Measurements from ENCODE around the gene PALS2. TPM values are rescaled to one million over a fixed set of nuclear protein-coding genes. Genes with fewer than 3 reads are reported as not detected.

PALS2 gene
- total and polyA plus RNA-seq, 8 donors = 7.5 to 27.3 (median 10.6) TPM

- H3K27me3 ChIP-seq = no peaks in the 10 kb centered on the region
- no peak overlapping the region for H3K4me3 ChIP-seq
- no peaks in the 10 kb centered on the region for H3K9me3 ChIP-seq
- H3K27ac ChIP-seq = no peak overlapping the region
- ATAC-seq (no peak), DNase-seq (no peak)
- intact Hi-C loops (cut with DNase I) = no loop called here
- H3K36me3 ChIP-seq = no peaks in the 10 kb centered on the region
- H3K4me1 ChIP-seq = no peaks in the 10 kb centered on the region
- TF ChIP-seq, protein P1, sequence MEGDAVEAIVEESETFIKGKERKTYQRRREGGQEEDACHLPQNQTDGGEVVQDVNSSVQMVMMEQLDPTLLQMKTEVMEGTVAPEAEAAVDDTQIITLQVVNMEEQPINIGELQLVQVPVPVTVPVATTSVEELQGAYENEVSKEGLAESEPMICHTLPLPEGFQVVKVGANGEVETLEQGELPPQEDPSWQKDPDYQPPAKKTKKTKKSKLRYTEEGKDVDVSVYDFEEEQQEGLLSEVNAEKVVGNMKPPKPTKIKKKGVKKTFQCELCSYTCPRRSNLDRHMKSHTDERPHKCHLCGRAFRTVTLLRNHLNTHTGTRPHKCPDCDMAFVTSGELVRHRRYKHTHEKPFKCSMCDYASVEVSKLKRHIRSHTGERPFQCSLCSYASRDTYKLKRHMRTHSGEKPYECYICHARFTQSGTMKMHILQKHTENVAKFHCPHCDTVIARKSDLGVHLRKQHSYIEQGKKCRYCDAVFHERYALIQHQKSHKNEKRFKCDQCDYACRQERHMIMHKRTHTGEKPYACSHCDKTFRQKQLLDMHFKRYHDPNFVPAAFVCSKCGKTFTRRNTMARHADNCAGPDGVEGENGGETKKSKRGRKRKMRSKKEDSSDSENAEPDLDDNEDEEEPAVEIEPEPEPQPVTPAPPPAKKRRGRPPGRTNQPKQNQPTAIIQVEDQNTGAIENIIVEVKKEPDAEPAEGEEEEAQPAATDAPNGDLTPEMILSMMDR (IDR thresholded peaks at IDR 0.05) = no peak
Observed at GRCh38 chr7:24609059-24609458, 35.8 kb downstream of the PALS2 start.

DNA sequence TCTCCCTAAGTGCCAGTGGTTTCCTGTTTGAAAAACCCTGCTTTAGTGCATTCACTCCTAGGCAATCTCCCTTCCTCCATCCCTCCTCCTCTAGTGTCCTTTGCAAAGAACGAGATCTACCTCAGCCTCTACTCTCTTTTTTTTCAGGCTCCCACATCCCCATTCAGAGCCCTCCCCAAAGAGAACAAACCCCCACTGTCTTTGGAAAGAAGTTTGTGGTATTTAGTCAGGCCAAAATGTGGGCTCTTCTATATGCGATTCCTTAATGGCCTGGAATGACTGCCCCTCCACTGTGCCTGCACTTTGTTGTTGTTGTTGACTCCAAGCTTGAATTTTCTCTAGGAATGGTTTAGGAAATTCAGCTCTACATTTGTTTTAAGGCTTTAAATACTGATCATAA lies 36.3 kb downstream of the PALS2 start:
- H3K27me3 ChIP-seq = no peaks in the 10 kb centered on the region
- DNase-seq (no peak), ATAC-seq (no peak)
- TF ChIP-seq, protein P1 (IDR thresholded peaks at IDR 0.05) = no peak
- H3K9me3 ChIP-seq = no peaks in the 10 kb centered on the region
- no peak overlapping the region for H3K4me3 ChIP-seq
- no peaks in the 10 kb centered on the region for H3K36me3 ChIP-seq
- H3K27ac ChIP-seq = no peak overlapping the region
- intact Hi-C loops (cut with DNase I) = no loop called here
- H3K4me1 ChIP-seq = no peaks in the 10 kb centered on the region

DNA sequence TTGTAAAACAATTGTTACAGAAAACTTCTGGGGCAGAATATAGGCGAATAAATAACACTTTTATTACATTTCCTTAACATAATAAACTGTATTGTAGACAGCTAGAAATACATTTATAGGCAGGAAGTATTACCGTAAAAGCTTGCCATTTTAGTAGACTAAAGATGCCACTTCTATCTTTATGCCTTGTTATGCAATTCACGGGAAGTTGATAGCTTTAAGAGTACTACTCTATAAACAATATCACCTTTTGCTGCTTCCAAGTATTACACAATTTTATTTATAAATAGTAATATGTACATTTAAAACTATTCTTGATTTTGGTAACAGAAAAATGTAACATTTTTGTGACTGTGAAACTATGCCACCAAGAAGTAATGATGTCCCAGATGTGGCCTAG lies 37.9 kb downstream of the PALS2 start:
- TF ChIP-seq, protein P1 (IDR thresholded peaks at IDR 0.05) = no peak
- intact Hi-C loops (cut with DNase I) = no loop called here
- no peaks in the 10 kb centered on the region for H3K36me3 ChIP-seq
- no peak overlapping the region for H3K4me3 ChIP-seq
- no peaks in the 10 kb centered on the region for H3K27me3 ChIP-seq
- no peaks in the 10 kb centered on the region for H3K9me3 ChIP-seq
- DNase-seq (no peak), ATAC-seq (no peak)
- no peak overlapping the region for H3K27ac ChIP-seq
- no peaks in the 10 kb centered on the region for H3K4me1 ChIP-seq

DNA sequence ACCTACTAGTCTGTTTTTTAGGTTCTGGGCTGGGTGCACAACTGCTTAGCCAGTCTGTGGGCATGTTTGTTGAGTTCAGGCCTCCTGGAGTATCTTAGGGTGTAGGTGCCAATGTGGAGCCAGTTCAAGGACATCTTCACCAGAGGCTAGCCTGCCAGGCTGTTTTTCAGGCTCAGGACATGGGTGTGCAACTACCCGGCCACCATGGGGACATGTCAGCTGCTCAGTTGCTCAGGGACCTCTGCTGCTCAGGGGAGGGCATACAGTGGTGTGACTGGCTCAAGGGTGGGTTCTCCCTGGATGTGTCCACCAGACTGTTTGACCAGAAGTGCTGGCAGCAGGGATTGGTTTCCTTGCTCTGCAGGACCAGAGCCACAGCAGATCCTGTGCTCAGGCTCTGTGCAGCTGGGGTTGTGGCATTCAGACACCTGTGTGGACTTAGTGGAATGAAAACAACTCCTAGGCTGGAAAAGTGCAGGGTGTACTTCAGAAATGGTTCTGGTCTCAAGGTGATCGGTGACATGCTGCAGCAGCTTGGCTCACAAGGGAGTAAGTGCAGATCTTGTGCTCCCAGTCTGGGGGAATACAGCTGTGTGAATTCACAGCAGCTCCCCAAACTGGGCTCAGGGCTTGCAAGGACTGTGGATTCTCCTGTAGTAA lies 44.8 kb downstream of the PALS2 start:
- H3K27ac ChIP-seq = no peak overlapping the region
- no peaks in the 10 kb centered on the region for H3K27me3 ChIP-seq
- peak in 1 of 4 donors; percentile 28 for DNase-seq
- intact Hi-C loops (cut with DNase I) = no loop called here
- ATAC-seq = no peak
- no peaks in the 10 kb centered on the region for H3K36me3 ChIP-seq
- peaks cover 0 to 9% of the 10 kb centered on the region in 2 donors for H3K9me3 ChIP-seq
- H3K4me3 ChIP-seq = no peak overlapping the region
- H3K4me1 ChIP-seq = no peaks in the 10 kb centered on the region
- TF ChIP-seq, protein P1 (IDR thresholded peaks at IDR 0.05) = no peak

GRCh38 chr7:24619978-24620377 lies 46.7 kb downstream of the PALS2 start:
- intact Hi-C loops (cut with DNase I) = no loop called here
- DNase-seq = no peak
- ATAC-seq = no peak

More at GRCh38 chr7:24619978-24620377, 46.7 kb downstream of the PALS2 start:
- Histone ChIP-seq H3K9me3 (peaks cover 0 to 9% of the 10 kb centered on the region in 2 donors), H3K36me3 (no peaks in the 10 kb centered on the region), H3K4me1 (no peaks in the 10 kb centered on the region), H3K27ac (no peak overlapping the region), H3K27me3 (no peaks in the 10 kb centered on the region), H3K4me3 (no peak overlapping the region)
- TF ChIP-seq, protein P1 (IDR thresholded peaks at IDR 0.05) = no peak

All from left lung (tissue), 10 donors.